Measurements from ENCODE around the gene SCLY.

The SCLY gene

DNA sequence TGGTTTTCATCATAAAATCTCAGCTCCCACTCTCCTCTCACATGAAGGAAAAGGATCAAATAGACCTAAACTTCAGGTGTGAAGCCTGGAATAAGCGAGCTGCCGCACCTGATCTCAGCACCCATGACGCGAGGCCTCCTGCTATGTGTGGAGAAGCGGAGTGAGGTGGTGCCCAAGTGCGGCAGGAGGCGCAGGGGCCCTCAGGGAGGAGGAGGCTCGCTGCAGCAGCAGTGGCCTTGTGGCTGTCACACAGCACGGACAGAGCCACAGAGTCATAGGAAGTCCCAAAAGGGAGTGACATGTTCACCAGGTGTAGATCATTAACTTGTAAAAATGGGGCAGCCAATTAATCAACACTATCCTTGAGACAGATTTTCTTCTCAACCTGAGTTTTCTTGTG lies 9.1 kb downstream of the SCLY start:
- no peak for DNase-seq (ENCODE audit: low read depth)

DNA sequence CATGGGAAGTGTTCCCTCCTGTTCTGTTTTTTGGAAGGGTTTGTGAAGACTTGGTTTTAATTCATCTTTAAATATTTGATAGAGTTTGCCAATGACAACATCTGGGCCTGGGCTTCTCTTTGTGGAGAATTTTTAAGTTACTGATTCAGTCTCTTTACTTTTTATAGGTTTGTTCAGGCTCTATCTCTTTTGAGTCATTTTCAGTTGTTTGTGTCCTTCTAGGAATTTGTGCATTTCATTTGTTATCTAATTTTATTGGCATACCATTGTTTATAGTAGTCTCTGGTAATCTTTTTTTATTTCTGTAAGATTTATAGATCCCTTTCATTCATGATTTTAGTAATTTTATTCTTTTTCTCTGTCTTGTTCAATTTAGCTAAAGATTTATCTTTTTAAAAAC lies 14.6 kb downstream of the SCLY start:
- no peak for DNase-seq (ENCODE audit: low read depth)

DNA sequence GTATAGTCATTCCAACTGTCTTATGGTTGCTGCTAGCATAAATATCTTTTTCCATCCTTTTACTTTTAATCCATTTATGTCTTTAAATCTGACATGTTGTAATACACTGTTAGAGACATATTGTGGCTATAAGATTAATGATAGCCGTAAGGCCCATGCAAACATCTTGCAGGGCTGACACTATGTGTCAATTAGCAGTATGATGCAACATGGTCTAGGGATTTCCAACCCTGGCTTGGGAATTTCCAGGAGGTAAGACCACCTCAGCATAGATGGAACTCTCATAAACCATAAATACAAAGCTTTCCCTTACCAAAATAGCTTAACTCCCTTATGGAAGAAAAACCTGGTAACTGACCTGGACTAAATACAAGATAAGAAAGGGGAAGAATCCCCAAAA lies 16.5 kb downstream of the SCLY start:
- no peak for DNase-seq (ENCODE audit: low read depth)

DNA sequence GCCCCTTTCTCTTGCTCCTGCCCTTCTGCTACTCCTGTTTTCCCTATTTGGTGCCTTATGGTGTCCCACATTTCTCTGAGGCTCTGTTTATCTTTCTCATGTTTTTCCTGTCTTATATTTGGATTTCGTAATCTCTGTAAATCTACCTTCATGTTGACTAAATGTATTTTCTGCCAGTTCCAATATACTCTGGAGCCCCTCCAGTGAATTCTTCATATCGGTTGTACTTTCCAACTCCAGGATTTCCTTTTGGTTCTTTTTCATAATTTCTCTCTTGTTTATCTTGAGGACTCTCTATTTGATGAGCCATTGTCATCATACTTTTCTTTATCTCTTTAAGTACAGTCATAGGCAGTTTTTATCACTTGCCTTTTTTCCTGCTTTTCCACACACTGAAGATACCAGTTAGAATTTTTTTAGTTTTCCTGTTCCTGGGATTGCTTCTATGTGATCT lies 19.1 kb downstream of the SCLY start:
- no peak for DNase-seq (ENCODE audit: low read depth)

DNA sequence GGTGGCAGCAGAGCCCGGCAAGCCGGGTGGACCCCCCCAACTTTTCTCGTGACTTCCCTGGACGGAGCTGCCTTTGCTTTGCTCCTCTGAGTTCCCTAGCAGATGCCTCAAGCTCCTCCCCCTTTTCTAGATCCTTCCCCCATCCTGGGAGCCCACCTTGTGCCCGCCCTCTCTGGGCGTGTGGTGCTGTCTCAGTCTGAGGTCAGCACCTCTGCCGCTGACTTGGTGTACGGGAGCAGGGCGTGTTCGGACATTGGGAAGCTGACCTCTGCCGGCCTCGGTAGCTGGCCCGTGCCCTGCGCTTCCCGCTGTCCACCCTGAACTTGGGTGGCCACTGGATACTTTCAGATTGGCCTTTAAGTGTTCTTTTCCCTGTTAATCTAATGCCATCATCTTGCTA lies 19.7 kb downstream of the SCLY start:
- DNase-seq (ENCODE audit: low read depth), result no peak

DNA sequence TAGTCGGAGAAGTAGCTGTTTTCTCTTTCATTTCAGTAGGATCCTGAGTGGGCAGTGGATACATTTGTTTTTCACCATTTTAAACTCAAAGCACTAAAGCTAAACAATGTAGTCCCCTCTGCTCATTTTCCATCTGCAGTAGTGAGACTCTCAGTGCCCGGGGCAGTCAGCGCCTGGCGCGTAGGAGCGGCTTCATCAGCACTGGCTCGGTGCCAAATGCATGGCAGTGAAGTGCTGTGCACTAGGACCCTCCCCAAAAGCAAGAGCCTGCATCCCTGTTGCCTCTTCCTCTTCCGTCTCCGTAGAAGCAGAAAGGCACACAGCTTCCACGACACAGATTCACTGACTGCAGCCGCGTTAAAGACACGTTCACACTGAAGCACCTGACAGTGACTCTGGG lies 20.3 kb downstream of the SCLY start:
- DNase-seq (ENCODE audit: low read depth), result no peak

DNA sequence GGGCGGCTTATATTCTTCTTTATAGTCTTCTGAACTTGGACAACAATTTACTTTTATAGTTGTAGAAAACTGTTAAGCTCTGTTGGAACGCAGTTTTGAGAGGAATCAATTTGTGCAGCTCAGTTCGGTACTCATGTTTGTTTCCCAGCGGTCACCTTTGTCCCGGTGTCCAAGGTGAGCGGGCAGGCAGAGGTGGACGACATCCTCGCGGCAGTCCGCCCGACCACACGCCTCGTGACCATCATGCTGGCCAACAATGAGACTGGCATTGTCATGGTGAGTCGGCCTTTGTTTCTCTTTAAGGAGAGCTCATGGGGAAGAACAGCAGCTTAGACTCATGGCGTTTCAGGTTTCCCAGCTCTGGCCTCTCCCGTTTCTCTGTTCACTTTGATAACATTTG lies 20.8 kb downstream of the SCLY start:
- DNase-seq (ENCODE audit: low read depth), result no peak

DNA sequence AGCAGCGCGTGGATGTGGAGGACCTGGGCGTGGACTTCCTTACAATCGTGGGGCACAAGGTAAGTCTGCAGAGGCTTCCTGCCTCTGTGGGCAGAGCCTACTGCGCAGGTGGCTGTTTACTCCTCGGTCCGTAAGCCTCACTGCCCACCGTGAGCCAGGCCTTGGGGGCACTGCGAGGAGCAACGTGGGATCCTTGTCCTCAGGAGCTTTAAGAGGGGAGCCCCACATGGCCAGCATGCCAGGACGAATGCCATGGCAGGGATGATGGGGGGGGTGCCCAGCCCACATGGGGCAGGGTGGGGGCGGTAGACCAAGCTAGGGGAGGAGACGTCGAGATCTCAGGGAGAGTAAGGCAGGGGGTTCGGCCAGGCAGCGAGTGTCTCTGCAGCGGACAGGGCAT lies 21.4 kb downstream of the SCLY start:
- DNase-seq (ENCODE audit: low read depth), result no peak

DNA sequence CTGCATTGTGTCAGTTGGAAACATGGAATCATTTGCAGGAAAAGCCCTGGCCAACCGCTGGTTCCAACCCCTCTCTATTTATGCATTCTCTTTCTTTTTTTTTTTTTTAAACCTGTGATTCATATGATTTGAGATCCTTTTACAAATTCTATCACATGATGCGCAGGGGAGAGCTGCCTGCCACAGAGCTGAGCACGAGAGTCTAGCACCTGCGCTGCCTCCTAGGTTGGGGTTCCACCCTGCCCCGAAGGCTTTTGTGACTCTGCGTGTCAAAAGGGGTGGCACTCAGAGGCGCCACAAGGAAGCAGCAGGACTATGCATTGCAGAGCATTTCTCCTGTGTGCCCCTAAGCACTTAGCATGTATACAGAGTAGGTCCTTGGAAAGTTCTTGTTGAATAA lies 22.0 kb downstream of the SCLY start:
- DNase-seq (ENCODE audit: low read depth), result no peak

DNA sequence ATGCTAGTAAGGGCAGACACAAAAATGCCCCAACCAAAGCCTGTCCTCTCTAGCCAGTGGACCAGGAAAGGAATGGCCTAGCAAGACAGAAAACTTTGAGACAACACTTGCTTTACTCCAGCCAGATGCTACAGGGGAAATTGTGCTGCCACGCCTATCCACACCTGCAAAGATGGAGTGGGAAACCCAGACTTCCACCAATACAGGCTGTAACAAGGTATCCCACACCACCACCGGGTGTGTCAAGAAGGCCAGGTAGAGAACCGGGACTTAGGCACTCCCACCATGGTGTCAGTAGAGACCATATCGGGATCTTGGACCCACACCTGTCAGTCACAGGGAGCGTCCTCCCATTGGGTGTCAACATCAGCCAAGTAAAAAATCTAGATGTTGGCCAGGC lies 23.1 kb downstream of the SCLY start:
- DNase-seq (ENCODE audit: low read depth), result no peak

DNA sequence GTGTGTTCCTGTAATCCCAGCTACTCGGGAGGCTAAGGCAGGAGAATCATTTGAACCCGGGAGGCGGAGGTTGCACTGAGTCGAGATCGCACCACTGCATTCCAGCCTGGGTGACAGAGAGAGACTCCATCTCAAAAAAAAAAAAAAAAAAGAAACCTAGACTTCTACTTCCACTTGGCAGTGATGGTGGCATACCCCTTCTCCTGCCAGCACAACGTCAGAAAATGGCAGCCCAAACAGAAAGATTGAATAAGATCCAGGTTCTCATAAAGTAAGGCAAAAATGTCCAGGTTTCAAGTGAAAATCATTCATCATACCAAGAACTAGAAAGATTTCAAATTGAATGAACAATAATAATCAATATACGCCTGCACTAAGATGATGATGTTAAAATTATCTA lies 24.0 kb downstream of the SCLY start:
- no peak for DNase-seq (ENCODE audit: low read depth)

DNA sequence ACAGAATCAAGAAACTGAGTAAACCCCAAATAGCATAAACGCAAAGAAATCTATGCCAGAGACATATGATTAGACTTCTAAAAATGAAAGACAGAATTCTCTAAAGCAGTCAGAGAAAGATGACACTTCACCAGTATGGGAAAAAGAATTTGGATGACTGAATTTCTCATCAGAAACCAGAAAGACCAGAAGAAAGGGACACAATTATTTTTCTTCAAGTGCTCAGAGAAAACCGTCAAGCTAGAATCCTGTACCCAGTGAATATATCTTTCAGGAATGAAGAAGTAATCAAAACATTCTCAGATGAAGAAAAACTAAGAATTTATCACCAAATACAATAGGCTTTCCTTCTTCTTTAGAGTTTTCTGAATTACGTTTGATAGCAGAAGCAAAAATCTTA lies 25.1 kb downstream of the SCLY start:
- no peak for DNase-seq (ENCODE audit: low read depth)

DNA sequence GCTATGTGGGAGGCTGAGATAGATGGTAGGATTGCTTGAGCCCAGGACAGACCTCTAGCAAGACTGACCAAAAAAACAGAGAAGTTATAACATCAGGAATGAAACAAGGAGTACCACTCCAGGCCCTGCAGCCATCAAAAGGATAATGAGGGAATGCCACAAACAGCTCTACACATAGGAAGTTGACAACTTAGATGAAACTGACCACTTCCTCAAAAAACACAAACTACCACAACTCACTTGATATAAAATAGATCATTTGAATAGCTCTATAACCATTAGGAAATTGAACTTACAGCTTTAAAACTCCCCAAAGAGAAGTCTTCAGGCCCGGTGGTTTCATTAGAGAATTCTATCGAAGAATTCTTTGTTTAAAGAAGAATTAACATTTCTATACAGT lies 26.4 kb downstream of the SCLY start:
- DNase-seq (ENCODE audit: low read depth), result no peak

DNA sequence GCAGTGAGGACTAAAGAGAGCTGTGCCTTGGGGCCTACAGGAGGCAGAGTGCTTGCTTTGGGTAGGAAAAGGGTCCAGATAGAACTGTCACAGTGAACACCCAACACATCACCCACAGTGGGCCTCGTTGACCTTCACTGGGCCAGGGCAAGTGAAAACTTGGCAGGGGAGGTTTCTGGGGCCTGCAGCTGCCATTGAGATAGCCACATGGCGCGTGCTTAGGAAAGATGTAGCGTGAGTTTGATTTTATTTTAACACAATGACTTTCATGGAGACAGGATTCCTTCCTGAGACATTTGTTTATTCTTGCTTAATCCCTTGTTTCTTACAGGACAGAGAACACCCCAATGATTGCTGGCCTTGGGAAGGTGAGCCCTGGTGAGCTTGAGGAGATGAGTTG lies 30.1 kb downstream of the SCLY start:
- no peak for DNase-seq (ENCODE audit: low read depth)

DNA sequence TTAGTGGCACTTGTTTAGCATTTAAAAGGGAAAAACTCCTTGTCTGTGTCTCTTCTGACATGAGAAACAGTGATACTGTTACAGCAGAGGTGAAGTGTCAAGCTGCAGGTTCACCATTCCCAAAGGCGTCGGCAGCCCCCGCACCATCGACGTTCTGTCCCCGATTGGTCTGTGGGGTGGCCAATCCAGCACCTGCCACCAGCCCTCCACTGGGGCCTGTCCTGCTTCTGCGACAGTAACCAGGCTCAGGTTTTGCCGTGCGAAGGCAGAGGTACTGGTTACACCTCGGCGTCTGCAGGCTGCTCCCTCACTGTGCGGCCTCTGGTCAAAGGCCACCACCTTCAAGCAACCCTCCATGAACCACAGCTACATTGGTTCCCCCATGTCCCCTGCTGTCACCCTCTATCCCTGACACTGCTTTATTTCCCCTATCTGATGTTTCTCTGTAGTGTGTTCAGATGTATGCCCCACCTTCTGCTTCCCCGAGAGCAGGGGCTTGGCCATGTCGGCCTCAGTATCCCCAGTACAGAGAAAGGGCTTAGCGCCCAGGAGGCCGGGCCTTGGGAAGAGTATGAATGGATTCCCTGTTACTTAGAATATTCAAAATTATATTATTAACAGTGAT lies 30.7 kb downstream of the SCLY start:
- DNase-seq (ENCODE audit: low read depth), result no peak

DNA sequence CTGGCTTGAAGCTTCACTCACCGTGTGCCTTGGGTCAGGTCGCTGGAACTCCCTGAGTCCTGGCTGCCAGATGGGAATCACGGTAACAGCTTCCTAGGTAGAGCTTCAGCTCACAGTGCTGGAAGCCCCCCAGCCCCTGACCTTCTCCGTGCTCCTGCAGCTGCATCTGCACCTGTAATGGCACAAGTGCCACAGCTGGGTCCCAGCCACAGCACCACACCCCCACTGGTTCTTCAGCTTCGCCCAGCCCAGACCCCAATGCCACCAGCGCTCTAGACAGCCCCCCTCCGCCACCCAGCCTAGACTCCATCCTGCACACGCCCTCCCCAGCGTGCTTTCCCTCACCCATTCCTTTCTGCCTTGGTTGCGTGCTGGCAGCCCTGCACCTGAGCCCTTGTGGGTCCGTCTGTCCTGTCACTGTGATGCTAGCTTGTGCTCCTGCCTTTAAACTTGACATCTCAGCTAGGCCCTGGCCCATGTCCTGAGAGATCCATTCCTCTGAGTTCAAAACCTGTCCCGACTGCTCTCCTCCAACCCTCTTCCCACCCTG lies 31.8 kb downstream of the SCLY start:
- DNase-seq (ENCODE audit: low read depth), result no peak

DNA sequence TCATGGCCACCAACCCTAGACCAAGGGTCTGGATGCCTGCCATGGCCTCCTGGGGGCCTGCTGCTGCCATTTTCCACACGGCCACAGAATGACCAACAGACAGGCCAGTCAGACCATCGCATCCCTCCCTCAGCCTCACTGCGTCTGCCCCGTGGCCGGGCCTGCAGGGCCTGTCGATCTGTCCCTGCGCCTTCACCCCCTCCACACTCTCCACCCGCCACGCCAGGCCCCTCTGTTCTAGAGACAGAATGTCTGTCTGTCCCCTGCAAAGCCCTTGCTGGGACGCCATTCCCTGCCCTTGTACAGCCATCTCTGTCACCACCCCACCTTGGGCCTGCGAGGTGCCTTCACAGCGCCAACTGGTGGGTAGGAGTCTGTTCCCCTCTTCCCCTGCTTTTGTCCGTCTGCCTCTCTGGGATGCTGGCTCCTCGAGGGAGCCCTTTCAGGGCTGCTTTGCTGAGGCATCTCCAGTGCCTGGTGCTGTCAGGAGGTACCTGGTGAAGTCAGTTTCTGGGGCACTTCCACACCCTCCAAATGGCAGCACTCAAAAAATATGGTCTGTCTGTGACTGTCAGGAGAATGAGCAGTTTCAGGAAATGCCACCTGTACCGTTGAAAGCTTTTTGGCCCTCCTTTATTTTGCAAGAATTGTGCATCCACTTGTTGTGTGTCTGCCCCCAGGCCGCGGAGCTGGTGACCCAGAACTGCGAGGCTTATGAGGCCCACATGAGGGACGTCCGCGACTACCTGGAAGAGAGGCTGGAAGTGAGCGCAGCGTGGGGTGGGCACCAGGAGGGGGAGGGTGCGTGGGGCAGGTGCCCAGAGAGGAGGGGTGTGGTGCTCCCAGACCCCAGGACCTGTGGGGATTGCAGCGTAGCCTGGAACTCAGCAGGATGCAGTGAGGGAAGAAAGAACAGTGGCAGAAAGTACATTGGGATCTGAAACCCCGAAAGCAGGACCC lies 32.7 kb downstream of the SCLY start:
- no peak for DNase-seq (ENCODE audit: low read depth)

DNA sequence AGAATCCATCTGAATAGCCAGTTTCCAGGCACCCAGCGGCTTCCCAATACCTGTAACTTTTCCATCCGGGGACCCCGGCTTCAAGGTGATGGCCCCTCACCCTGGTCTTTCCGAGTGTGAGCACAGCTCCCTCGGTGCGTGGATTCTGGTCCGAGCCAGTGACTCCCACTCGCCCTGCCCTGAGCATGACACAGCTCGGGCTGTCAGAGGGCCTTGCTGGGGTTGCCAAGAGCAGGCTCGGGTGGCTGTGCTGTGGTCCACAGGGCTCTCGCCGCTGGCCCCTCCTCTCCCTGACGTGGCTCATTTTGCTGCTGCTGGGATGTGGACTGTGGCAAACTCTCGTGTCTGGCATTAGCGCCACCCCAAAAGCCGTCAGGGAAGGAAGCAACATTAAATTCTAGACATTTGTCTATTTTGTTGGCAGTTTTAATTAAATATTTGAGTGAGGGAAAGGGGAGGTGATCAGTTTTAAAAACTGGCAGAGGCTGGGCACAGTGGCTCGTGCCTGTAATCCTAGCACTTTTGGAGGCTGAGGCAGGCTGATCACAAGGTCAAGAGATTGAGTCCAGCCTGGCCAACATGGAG lies 33.7 kb downstream of the SCLY start:
- DNase-seq (ENCODE audit: low read depth), result no peak

DNA sequence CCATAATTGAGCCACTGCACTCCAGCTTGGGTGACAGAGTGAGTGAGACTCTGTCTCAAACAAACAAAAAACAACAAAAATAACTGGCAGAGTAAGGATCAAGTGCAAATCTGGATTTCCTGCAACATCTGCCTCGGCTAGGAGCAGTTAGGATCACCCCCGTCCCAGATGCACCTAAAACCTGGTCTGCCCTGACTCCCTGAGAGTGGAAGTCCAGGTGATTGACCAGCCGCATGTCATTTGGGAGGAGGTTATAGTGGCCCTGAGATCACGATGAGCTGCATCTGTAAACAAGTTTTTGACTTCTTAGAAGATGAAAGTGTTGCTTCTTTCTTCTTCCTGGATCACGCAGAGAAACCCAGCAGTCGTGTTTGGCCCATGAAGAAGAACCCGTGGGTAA lies 34.3 kb downstream of the SCLY start:
- DNase-seq (ENCODE audit: low read depth), result no peak

DNA sequence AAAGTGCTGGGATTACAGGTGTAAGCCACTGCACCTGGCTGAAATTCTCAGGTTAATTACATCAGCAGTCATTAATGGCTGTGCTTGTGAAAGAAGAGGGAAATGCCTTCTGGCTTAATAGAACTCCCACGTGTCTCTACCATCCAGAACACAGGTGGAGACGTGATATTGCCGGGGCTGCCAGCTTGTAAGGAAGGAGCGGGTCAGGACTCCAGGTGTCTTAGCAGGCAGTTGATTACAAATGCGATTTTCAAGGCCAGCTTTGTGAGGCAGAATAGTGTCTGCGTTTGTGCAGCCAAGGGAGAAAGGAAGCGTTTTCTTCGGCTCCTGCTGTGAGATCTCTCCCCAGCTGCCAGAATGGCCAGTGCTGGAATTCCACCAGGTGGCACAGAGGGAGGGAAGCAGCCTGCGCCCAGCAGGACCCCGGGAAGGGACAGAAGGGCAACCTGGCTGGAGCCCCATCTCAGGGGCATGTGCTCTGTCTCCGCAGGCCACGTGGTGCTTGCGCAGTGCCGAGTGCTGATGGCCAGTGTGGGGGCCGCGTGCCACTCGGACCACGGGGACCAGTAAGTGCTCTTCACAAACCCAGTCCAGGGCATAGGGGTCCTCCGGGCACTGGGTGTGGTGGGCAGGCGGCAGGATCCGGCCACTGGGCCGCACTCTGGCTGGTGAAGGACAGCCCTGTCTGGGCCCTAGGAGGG lies 35.7 kb downstream of the SCLY start:
- no peak for DNase-seq (ENCODE audit: low read depth)

DNA sequence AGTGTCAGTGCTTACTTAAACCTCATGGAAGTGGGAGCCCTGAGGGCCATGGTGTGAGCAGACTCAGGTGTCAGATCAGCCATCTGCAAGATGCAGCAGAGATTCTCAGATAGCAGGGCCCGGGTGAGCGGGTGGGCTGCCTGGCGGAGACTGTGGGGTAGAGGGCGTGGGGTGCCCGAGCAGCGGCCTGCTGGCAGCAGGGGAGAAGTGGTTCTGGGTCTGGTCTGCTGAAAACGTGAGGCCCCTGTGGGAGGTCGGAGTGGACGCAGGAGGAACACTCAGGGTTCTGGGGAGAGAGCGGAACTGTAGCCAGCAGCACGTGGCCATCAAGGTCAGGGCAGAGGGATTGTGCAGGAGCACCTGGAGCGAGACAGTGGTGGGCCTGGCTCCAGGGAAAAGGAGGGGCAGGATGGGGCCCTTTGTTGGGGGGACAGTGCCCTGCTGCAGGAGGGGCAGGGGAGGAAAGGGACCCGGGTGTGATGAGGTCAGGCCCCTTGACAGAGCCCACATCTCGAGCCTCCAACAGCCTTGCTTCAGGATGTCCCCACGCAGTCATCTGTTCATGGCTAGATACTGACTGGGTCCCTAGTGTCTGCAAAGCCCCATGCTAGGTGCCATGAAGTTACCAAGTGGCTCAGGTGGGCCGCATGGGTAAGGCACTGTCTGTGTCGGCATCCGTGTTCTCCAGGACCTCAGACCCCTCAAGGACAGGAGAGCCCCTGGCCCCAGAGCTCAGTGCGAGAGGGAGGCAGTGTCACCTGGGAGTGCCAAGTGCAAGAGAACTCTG lies 36.6 kb downstream of the SCLY start:
- no peak for DNase-seq (ENCODE audit: low read depth)

Data from stimulated activated CD4-positive, alpha-beta T cell treated with anti-CD3 and anti-CD28 coated beads, Interleukin-2, amount 100 ng/mL, for 4 hours (primary cell).